HCT116 (cell line): ENCODE results near the gene FBN1. TPM values are rescaled to one million over a fixed set of nuclear protein-coding genes. Genes with fewer than 3 reads are reported as not detected.

Source experiments
- ATAC-seq: fragments of 200-7000 bp; cut with Tn5 transposase; 2 replicates; pipeline ENCODE4 v1.9.1; 2020; ENCODE audit warnings: mild to moderate bottlenecking, moderate library complexity
- BruUV-seq: library from RNA; stranded (reverse); fragments of 400-500 nt; replicated peaks from 2 replicates; lab custom pipeline; 2021; lab: Mats Ljungman, UMichigan
- CTCF ChIA-PET: fragments of 300-600 bp; sonication (Branson Sonifier 250); formaldehyde crosslinking; loops from one replicate; lab custom pipeline; 2021; ENCODE audit warnings: antibody characterized with exemption; lab: Charles Lee
- POLR2A ChIA-PET: fragments of 300-600, 350-600 bp; sonication (Branson Sonifier 250); formaldehyde crosslinking; loops from one replicate; lab custom pipeline; 2021; ENCODE audit warnings: antibody characterized with exemption; lab: Charles Lee
- RAD21 ChIA-PET, 2 experiments: fragments of 300-600 bp; sonication (Branson Sonifier 250); formaldehyde crosslinking; loops; one replicate each; lab custom pipeline; 2023; ENCODE audit warnings: low total read pairs in 2 of 2; ENCODE audit not compliant: uncharacterized antibody in 2 of 2, unreplicated experiment in 2 of 2, low non-redundant PET in 1 of 2; lab: Charles Lee
- DNase-seq: peaks from one replicate; pipeline ENCODE4 v3.0.0-alpha.2; 2010; ENCODE audit warnings: low read depth, low spot score
- H2AFZ ChIP-seq: fragments of 200-600 bp; shearing (Covaris generic), sonication (generic); 2 replicates; pipeline ENCODE4 v1.6.1; 2017; ENCODE audit warnings: low read depth, mixed run types, mixed read lengths, antibody characterized with exemption, low read length; ENCODE audit not compliant: poor library complexity, severe bottlenecking
- H3K27ac ChIP-seq: 2 replicates; pipeline ENCODE4 v1.5.1; 2012; ENCODE audit warnings: low read depth, low read length
- H3K27me3 ChIP-seq: fragments of 200-600 bp; sonication (generic); 2 replicates; pipeline ENCODE4 v1.6.1; 2016; ENCODE audit warnings: mixed run types, low read length, mixed read lengths; ENCODE audit not compliant: insufficient read depth
- H3K36me3 ChIP-seq, 2 experiments: fragments of 200-500 bp in 1 of 2; fragments of 200-600 bp in 1 of 2; sonication (Bioruptor generic) in 1 of 2; sonication (generic) in 1 of 2; 2 replicates each; pipeline versions ENCODE4 v1.5.1 to v1.6.1; 2014 to 2016; ENCODE audit warnings: low read length in 2 of 2, inconsistent platforms in 1 of 2, mixed read lengths in 1 of 2, mixed run types in 1 of 2; ENCODE audit not compliant: insufficient read depth in 2 of 2, control insufficient read depth in 1 of 2
- H3K4me1 ChIP-seq, 2 experiments: fragments of 200-600 bp in 1 of 2; sonication (generic) in 1 of 2; 2 replicates each; pipeline versions ENCODE4 v1.5.1 to v1.6.1; 2012 to 2017; ENCODE audit warnings: low read length in 2 of 2, inconsistent platforms in 1 of 2, mild to moderate bottlenecking in 1 of 2, mixed read lengths in 1 of 2, mixed run types in 1 of 2, moderate library complexity in 1 of 2; ENCODE audit not compliant: insufficient read depth in 2 of 2, control insufficient read depth in 1 of 2
- H3K4me2 ChIP-seq: fragments of 200-600 bp; sonication (generic); 2 replicates; pipeline ENCODE4 v1.6.1; 2017; ENCODE audit warnings: mixed run types, low read length, mixed read lengths
- H3K4me3 ChIP-seq, 2 experiments: fragments of 200-600 bp in 1 of 2; sonication (generic) in 1 of 2; replicated peaks in 1 of 2; 2 replicates each; pipeline ENCODE4 v1.5.1; 2011 to 2016; ENCODE audit warnings: low read length in 2 of 2, control low read depth in 1 of 2, low read depth in 1 of 2, mild to moderate bottlenecking in 1 of 2, mixed read lengths in 1 of 2, mixed run types in 1 of 2
- H3K79me2 ChIP-seq: fragments of 200-600 bp; sonication (generic); 2 replicates; pipeline ENCODE4 v1.6.1; 2017; ENCODE audit warnings: mild to moderate bottlenecking, mixed run types, low read length, moderate library complexity, mixed read lengths; ENCODE audit not compliant: insufficient read depth
- H3K9ac ChIP-seq: fragments of 200-600 bp; sonication (generic); 2 replicates; pipeline ENCODE4 v1.6.1; 2016; ENCODE audit warnings: low read length, mixed read lengths
- H3K9me2 ChIP-seq: fragments of 200-600 bp; sonication (generic), shearing (Covaris generic); 2 replicates; pipeline ENCODE4 v1.6.1; 2017; ENCODE audit warnings: mixed run types, mild to moderate bottlenecking, moderate library complexity; ENCODE audit not compliant: insufficient read depth
- H3K9me3 ChIP-seq, 2 experiments: fragments of 200-500 bp in 1 of 2; fragments of 200-600 bp in 1 of 2; sonication (Bioruptor generic) in 1 of 2; sonication (generic) in 1 of 2; 2 replicates each; pipeline ENCODE4 v1.6.1; 2014 to 2017; ENCODE audit warnings: low read length in 2 of 2, mixed read lengths in 2 of 2, inconsistent platforms in 1 of 2, low read depth in 1 of 2, mild to moderate bottlenecking in 1 of 2, mixed run types in 1 of 2, moderate library complexity in 1 of 2; ENCODE audit not compliant: control insufficient read depth in 1 of 2, insufficient read depth in 1 of 2
- H4K20me1 ChIP-seq: fragments of 200-600 bp; sonication (generic), shearing (Covaris generic); 2 replicates; pipeline ENCODE4 v1.6.1; 2017; ENCODE audit warnings: mixed run types, mild to moderate bottlenecking, moderate library complexity; ENCODE audit not compliant: insufficient read depth
- CBX3 ChIP-seq: IDR thresholded peaks from 2 replicates; pipeline ENCODE4 v1.6.1; 2012; ENCODE audit warnings: low read depth
- EGR1 ChIP-seq: IDR thresholded peaks from 2 replicates; pipeline ENCODE4 v1.6.1; 2012; ENCODE audit warnings: low read depth
- EZH2phosphoT487 ChIP-seq: fragments of 200-600 bp; IDR thresholded peaks from 2 replicates; pipeline ENCODE4 v1.6.1; 2018; ENCODE audit warnings: antibody characterized with exemption, borderline replicate concordance
- FOSL1 ChIP-seq: IDR thresholded peaks from 2 replicates; pipeline ENCODE4 v1.6.1; 2012; ENCODE audit warnings: low read depth
- JUND ChIP-seq: IDR thresholded peaks from 2 replicates; pipeline ENCODE4 v1.6.1; 2012
- RAD21 ChIP-seq: IDR thresholded peaks from 2 replicates; pipeline ENCODE4 v1.6.1; 2012; ENCODE audit warnings: low read depth, mild to moderate bottlenecking
- REST ChIP-seq: IDR thresholded peaks from 2 replicates; pipeline ENCODE4 v1.6.1; 2012; ENCODE audit warnings: low read depth
- SP1 ChIP-seq: IDR thresholded peaks from 2 replicates; pipeline ENCODE4 v1.6.1; 2012; ENCODE audit warnings: low read depth
- YY1 ChIP-seq: IDR thresholded peaks from 2 replicates; pipeline ENCODE4 v1.6.1; 2011; ENCODE audit warnings: low read length, low read depth, moderate library complexity, mild to moderate bottlenecking; ENCODE audit not compliant: insufficient replicate concordance; ENCODE audit errors: extremely low read depth
- ZBTB33 ChIP-seq: IDR thresholded peaks from 2 replicates; pipeline ENCODE4 v1.6.1; 2011; ENCODE audit warnings: mild to moderate bottlenecking, low read length, moderate library complexity; ENCODE audit not compliant: insufficient replicate concordance; ENCODE audit errors: extremely low read depth
- intact Hi-C: fragments of 100-400 bp; cut with micrococcal nuclease; formaldehyde crosslinking; loops from 2 replicates; pipeline ENCODE4 v1.10.0; 2022
- total RNA-seq: library from RNA; stranded (reverse); gene quantifications from one replicate; pipeline ENCODE4 v1.2.1, GENCODE V29; 2021; ENCODE audit not compliant: unreplicated experiment

Gene FBN1
- total RNA-seq, 1 experiment from 2014 or later, result 1.7 TPM

GRCh38 chr15:48630245-48630644 is 15.3 kb downstream of the FBN1 start:
- Histone ChIP-seq H2AFZ (no peak overlapping the region), H3K4me2 (no peak overlapping the region), H3K9ac (no peak overlapping the region), H3K79me2 (no peaks in the 10 kb centered on the region), H3K27me3 (no peaks in the 10 kb centered on the region), H3K4me3 (no peak overlapping the region), H3K36me3 (no peaks in the 10 kb centered on the region), H3K9me2 (no peaks in the 10 kb centered on the region), H3K27ac (no peak overlapping the region), H4K20me1 (no peaks in the 10 kb centered on the region)
- DNase-seq (no peak), ATAC-seq (no peak)
- POLR2A ChIA-PET, result no interaction called here
- RAD21 ChIA-PET, result no interaction called here
- intact Hi-C loops, result no loop called here
- no TSS peak for BruUV-seq
- CTCF ChIA-PET, result no interaction called here
- TF ChIP-seq REST (no peak), FOSL1 (no peak), JUND (no peak), RAD21 (no peak), EZH2phosphoT487 (no peak), EGR1 (no peak), SP1 (no peak), YY1 (no peak), CBX3 (no peak), ZBTB33 (no peak)
- TF ChIP-seq, all 23 proteins: peak for 0
- H3K4me1 ChIP-seq, result no peaks in the 10 kb centered on the region
- no peaks in the 10 kb centered on the region for H3K9me3 ChIP-seq
